GM12892 (cell line): ENCODE data around the gene CYSTM1.

Experiments
- DNase-seq: peaks from one replicate; pipeline ENCODE4 v3.0.0; 2011; ENCODE audit not compliant: insufficient read length
- FAIRE-seq: peaks from 2 replicates; lab custom pipeline; 2011; peaks lifted over from hg19 to GRCh38; lab: Jason Lieb, UNC
- POLR2A ChIP-seq: IDR thresholded peaks from 2 replicates; pipeline ENCODE4 v1.6.1; 2011; ENCODE audit warnings: low read depth, low read length, control low read depth
- POLR2AphosphoS5 ChIP-seq: IDR thresholded peaks from 2 replicates; pipeline ENCODE4 v1.6.1; 2011; ENCODE audit warnings: low read depth, low read length, control low read depth
- TAF1 ChIP-seq: IDR thresholded peaks from 2 replicates; pipeline ENCODE4 v1.6.1; 2011; ENCODE audit warnings: low read depth, mild to moderate bottlenecking, control low read depth, low read length, borderline replicate concordance

The CYSTM1 gene

GRCh38 chr5:140165923-140166270 is 9.1 kb upstream of the CYSTM1 start:
- DNase-seq (no peak), FAIRE-seq (no peak)
- TF ChIP-seq POLR2AphosphoS5, result no peak
- TF ChIP-seq TAF1, result no peak
- no peak for TF ChIP-seq POLR2A

- no peak for DNase-seq
- TF ChIP-seq TAF1 (no peak), POLR2AphosphoS5 (no peak), POLR2A (no peak)
- FAIRE-seq, result peak; percentile 54
Measured at GRCh38 chr5:140166911-140167310, 8.1 kb upstream of the CYSTM1 start.

GRCh38 chr5:140168371-140168770 is 6.6 kb upstream of the CYSTM1 start:
- DNase-seq (no peak), FAIRE-seq (no peak)
- TF ChIP-seq TAF1, result no peak

- FAIRE-seq (peak; percentile 17), DNase-seq (no peak)
- TF ChIP-seq TAF1 (no peak), POLR2AphosphoS5 (no peak), POLR2A (no peak)
Measured at GRCh38 chr5:140169410-140169809, 5.6 kb upstream of the CYSTM1 start.

GRCh38 chr5:140172483-140172882 is 2.5 kb upstream of the CYSTM1 start:
- DNase-seq, result no peak
- TF ChIP-seq POLR2AphosphoS5 (no peak), TAF1 (no peak), POLR2A (no peak)
- FAIRE-seq, result no peak

GRCh38 chr5:140174014-140174413 is 974 bp upstream of the CYSTM1 start:
- TF ChIP-seq POLR2AphosphoS5 (no peak), TAF1 (no peak), POLR2A (no peak)
- FAIRE-seq, result no peak
- no peak for DNase-seq

GRCh38 chr5:140175367-140176030 is 511 bp downstream of the CYSTM1 start:
- TF ChIP-seq TAF1, result peak; percentile 16; the same call in 1 of the 2 replicates
- 0 out of 2 replicates have a peak, but pooled peaks have one; percentile 5 for TF ChIP-seq POLR2A
- TF ChIP-seq POLR2AphosphoS5, result no peak
- FAIRE-seq, result peak; percentile 57
- peak; percentile 64 for DNase-seq

GRCh38 chr5:140176031-140176387 is 1.0 kb downstream of the CYSTM1 start:
- no peak for TF ChIP-seq POLR2AphosphoS5
- no peak for TF ChIP-seq TAF1
- no peak for TF ChIP-seq POLR2A
- FAIRE-seq, result no peak
- no peak for DNase-seq

GRCh38 chr5:140178086-140178410 is 3.1 kb downstream of the CYSTM1 start:
- FAIRE-seq (no peak), DNase-seq (no peak)
- no peak for TF ChIP-seq POLR2A
- no peak for TF ChIP-seq POLR2AphosphoS5
- TF ChIP-seq TAF1, result no peak

GRCh38 chr5:140178482-140179116 is 3.6 kb downstream of the CYSTM1 start:
- TF ChIP-seq TAF1 (no peak), POLR2A (no peak)
- FAIRE-seq (no peak), DNase-seq (no peak)

- DNase-seq, result no peak
- FAIRE-seq, result no peak
- TF ChIP-seq TAF1 (peak; percentile 15; the same call in 1 of the 2 replicates), POLR2A (0 out of 2 replicates have a peak, but pooled peaks have one; percentile 24), POLR2AphosphoS5 (no peak)
Measured at GRCh38 chr5:140181002-140181483, 6.1 kb downstream of the CYSTM1 start.

- TF ChIP-seq POLR2AphosphoS5, result no peak
- TF ChIP-seq POLR2A, result no peak
- no peak for TF ChIP-seq TAF1
- no peak for FAIRE-seq
- DNase-seq, result no peak
Measured at GRCh38 chr5:140181525-140181924, 6.5 kb downstream of the CYSTM1 start.
